SK-N-SH treated with all-trans-retinoic acid at 6 μM for 48 hours (cell line): Measurements from ENCODE around the gene TGM5.

Experiments
- ATAC-seq: fragments of 200-7000 bp; cut with Tn5 transposase; 3 replicates; pipeline ENCODE4 v1.9.1; 2020; ENCODE audit warnings: mild to moderate bottlenecking, moderate library complexity
- ARNTL ChIP-seq: fragments of 450-650 bp; formaldehyde crosslinking; IDR thresholded peaks from 2 replicates; pipeline ENCODE4 v1.5.0; 2020; ENCODE audit warnings: low read depth, mild to moderate bottlenecking, moderate library complexity, borderline replicate concordance
- BACH2 ChIP-seq: fragments of 250-450 bp; sonication (Bioruptor Pico); IDR thresholded peaks from 2 replicates; pipeline ENCODE4 v1.9.0; 2021; ENCODE audit warnings: mild to moderate bottlenecking, borderline replicate concordance
- CREB5 ChIP-seq: fragments of 250-450 bp; sonication (Bioruptor Pico); IDR thresholded peaks from 2 replicates; pipeline ENCODE4 v1.5.1; 2020; ENCODE audit warnings: low read depth, mild to moderate bottlenecking, moderate library complexity
- CSDC2 ChIP-seq: fragments of 250-450 bp; sonication (Bioruptor Pico); IDR thresholded peaks from 2 replicates; pipeline ENCODE4 v1.5.0; 2020; ENCODE audit warnings: mild to moderate bottlenecking, moderate library complexity
- CSRNP3 ChIP-seq: fragments of 250-450 bp; sonication (Bioruptor Pico); IDR thresholded peaks from 2 replicates; pipeline ENCODE4 v1.5.1; 2021; ENCODE audit warnings: mild to moderate bottlenecking, moderate library complexity
- ESRRG ChIP-seq: fragments of 250-450 bp; sonication (Bioruptor Pico); IDR thresholded peaks from 2 replicates; pipeline ENCODE4 v1.6.1; 2021; ENCODE audit warnings: mild to moderate bottlenecking
- GLIS3 ChIP-seq: fragments of 250-450 bp; sonication (Bioruptor Pico); IDR thresholded peaks from 2 replicates; pipeline ENCODE4 v1.5.0; 2020; ENCODE audit warnings: mild to moderate bottlenecking, moderate library complexity
- ISL1 ChIP-seq: fragments of 250-450 bp; sonication (Bioruptor Pico); IDR thresholded peaks from 2 replicates; pipeline ENCODE4 v2.1.2; 2022; ENCODE audit warnings: mild to moderate bottlenecking, moderate library complexity
- OSR1 ChIP-seq: fragments of 250-450 bp; sonication (Bioruptor Pico); IDR thresholded peaks from 2 replicates; pipeline ENCODE4 v1.8.0; 2022; ENCODE audit warnings: moderate library complexity, mild to moderate bottlenecking, inconsistent platforms
- PATZ1 ChIP-seq: fragments of 250-450 bp; sonication (Bioruptor Pico); IDR thresholded peaks from 2 replicates; pipeline ENCODE4 v1.8.0; 2020; ENCODE audit warnings: mild to moderate bottlenecking, moderate library complexity, borderline replicate concordance
- POU6F1 ChIP-seq: fragments of 250-450 bp; sonication (Bioruptor Pico); IDR thresholded peaks from 2 replicates; pipeline ENCODE4 v1.8.0; 2021; ENCODE audit warnings: low read depth, mild to moderate bottlenecking, moderate library complexity, borderline replicate concordance
- PPARA ChIP-seq: fragments of 250-450 bp; sonication (Bioruptor Pico); IDR thresholded peaks from 2 replicates; pipeline ENCODE4 v1.5.0; 2020; ENCODE audit warnings: mild to moderate bottlenecking, borderline replicate concordance
- RARB ChIP-seq: fragments of 250-450 bp; sonication (Bioruptor Pico); IDR thresholded peaks from 2 replicates; pipeline ENCODE4 v1.8.0; 2021; ENCODE audit warnings: mild to moderate bottlenecking, moderate library complexity
- SNAI2 ChIP-seq: fragments of 250-450 bp; sonication (Bioruptor Pico); IDR thresholded peaks from 2 replicates; pipeline ENCODE4 v1.5.0; 2020; ENCODE audit warnings: mild to moderate bottlenecking, moderate library complexity
- TCF4 ChIP-seq: fragments of 250-450 bp; sonication (Bioruptor Pico); IDR thresholded peaks from 2 replicates; pipeline ENCODE4 v1.8.0; 2021; ENCODE audit warnings: mild to moderate bottlenecking, moderate library complexity, borderline replicate concordance
- TOX ChIP-seq: fragments of 250-450 bp; sonication (Bioruptor Pico); IDR thresholded peaks from 2 replicates; pipeline ENCODE4 v1.8.0; 2021; ENCODE audit warnings: mild to moderate bottlenecking, moderate library complexity, borderline replicate concordance
- ZFP3 ChIP-seq: fragments of 250-450 bp; sonication (Bioruptor Pico); IDR thresholded peaks from 2 replicates; pipeline ENCODE4 v1.5.0; 2020; ENCODE audit warnings: mild to moderate bottlenecking, moderate library complexity
- ZFP30 ChIP-seq: fragments of 450-650 bp; formaldehyde crosslinking; IDR thresholded peaks from 2 replicates; pipeline ENCODE4 v1.5.0; 2022; ENCODE audit warnings: mild to moderate bottlenecking, moderate library complexity
- ZNF70 ChIP-seq: fragments of 450-650 bp; formaldehyde crosslinking; IDR thresholded peaks from 2 replicates; pipeline ENCODE4 v1.5.0; 2020; ENCODE audit warnings: mild to moderate bottlenecking, moderate library complexity
- ZNF8 ChIP-seq: fragments of 450-650 bp; formaldehyde crosslinking; IDR thresholded peaks from 2 replicates; pipeline ENCODE4 v1.5.0; 2020; ENCODE audit warnings: mild to moderate bottlenecking, moderate library complexity
- TF ChIP-seq, protein P1 (sequence below): fragments of 250-450 bp; sonication (Bioruptor Pico); IDR thresholded peaks from 2 replicates; pipeline ENCODE4 v1.5.0; 2020; ENCODE audit warnings: mild to moderate bottlenecking, moderate library complexity

TGM5 gene

GRCh38 chr15:43212951-43213350, 53.8 kb downstream of the TGM5 start:
- TF ChIP-seq PPARA (CRISPR knock-in tag) (no peak), CREB5 (CRISPR knock-in tag) (no peak), ZFP3 (CRISPR knock-in tag) (no peak), ZNF70 (CRISPR knock-in tag) (no peak), ZNF8 (CRISPR knock-in tag) (no peak), GLIS3 (CRISPR knock-in tag) (no peak), TOX (CRISPR knock-in tag) (no peak), CSDC2 (CRISPR knock-in tag) (no peak), CSRNP3 (CRISPR knock-in tag) (no peak), RARB (CRISPR knock-in tag) (no peak), ARNTL (no peak), PATZ1 (CRISPR knock-in tag) (no peak), ZFP30 (CRISPR knock-in tag) (no peak), SNAI2 (CRISPR knock-in tag) (no peak)
- TF ChIP-seq, protein P1, sequence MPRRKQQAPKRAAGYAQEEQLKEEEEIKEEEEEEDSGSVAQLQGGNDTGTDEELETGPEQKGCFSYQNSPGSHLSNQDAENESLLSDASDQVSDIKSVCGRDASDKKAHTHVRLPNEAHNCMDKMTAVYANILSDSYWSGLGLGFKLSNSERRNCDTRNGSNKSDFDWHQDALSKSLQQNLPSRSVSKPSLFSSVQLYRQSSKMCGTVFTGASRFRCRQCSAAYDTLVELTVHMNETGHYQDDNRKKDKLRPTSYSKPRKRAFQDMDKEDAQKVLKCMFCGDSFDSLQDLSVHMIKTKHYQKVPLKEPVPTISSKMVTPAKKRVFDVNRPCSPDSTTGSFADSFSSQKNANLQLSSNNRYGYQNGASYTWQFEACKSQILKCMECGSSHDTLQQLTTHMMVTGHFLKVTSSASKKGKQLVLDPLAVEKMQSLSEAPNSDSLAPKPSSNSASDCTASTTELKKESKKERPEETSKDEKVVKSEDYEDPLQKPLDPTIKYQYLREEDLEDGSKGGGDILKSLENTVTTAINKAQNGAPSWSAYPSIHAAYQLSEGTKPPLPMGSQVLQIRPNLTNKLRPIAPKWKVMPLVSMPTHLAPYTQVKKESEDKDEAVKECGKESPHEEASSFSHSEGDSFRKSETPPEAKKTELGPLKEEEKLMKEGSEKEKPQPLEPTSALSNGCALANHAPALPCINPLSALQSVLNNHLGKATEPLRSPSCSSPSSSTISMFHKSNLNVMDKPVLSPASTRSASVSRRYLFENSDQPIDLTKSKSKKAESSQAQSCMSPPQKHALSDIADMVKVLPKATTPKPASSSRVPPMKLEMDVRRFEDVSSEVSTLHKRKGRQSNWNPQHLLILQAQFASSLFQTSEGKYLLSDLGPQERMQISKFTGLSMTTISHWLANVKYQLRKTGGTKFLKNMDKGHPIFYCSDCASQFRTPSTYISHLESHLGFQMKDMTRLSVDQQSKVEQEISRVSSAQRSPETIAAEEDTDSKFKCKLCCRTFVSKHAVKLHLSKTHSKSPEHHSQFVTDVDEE (CRISPR knock-in tag) = no peak
- no peak for ATAC-seq

GRCh38 chr15:43212299-43212698, 54.4 kb downstream of the TGM5 start:
- TF ChIP-seq CSDC2 (CRISPR knock-in tag) (no peak), CREB5 (CRISPR knock-in tag) (no peak), GLIS3 (CRISPR knock-in tag) (no peak), ZNF70 (CRISPR knock-in tag) (no peak), POU6F1 (CRISPR knock-in tag) (no peak), BACH2 (no peak), SNAI2 (CRISPR knock-in tag) (no peak), ZFP30 (CRISPR knock-in tag) (no peak), ISL1 (no peak), TCF4 (CRISPR knock-in tag) (no peak; the same call in 1 of the 2 replicates), ESRRG (CRISPR knock-in tag) (no peak)
- no peak for ATAC-seq

GRCh38 chr15:43211224-43211735, 55.4 kb downstream of the TGM5 start:
- ATAC-seq = no peak
- TF ChIP-seq ZFP3 (CRISPR knock-in tag) (no peak), ISL1 (no peak), CSDC2 (CRISPR knock-in tag) (no peak), POU6F1 (CRISPR knock-in tag) (no peak), OSR1 (no peak), ZNF70 (CRISPR knock-in tag) (no peak), CSRNP3 (CRISPR knock-in tag) (no peak), CREB5 (CRISPR knock-in tag) (no peak), RARB (CRISPR knock-in tag) (no peak)
